ENCODE data around the gene MSX2.

DNA sequence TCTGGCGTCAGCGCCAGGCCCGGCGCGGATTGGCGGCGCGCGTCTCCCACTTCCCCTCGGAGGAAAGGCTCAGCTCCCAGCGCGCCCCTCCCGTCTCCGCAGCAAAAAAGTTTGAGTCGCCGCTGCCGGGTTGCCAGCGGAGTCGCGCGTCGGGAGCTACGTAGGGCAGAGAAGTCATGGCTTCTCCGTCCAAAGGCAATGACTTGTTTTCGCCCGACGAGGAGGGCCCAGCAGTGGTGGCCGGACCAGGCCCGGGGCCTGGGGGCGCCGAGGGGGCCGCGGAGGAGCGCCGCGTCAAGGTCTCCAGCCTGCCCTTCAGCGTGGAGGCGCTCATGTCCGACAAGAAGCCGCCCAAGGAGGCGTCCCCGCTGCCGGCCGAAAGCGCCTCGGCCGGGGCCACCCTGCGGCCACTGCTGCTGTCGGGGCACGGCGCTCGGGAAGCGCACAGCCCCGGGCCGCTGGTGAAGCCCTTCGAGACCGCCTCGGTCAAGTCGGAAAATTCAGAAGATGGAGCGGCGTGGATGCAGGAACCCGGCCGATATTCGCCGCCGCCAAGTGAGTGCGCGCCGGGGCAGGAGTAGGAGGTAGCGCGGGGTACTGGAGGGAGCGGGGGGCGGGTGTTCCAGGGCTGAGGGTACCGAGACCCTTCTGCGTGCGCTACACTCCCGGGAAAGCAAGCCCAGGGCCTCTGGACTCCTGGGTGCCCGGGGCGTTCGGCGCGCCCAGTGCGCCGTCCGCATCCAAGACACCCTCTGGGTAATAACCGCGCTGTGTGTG lies at the start of gene MSX2:
- TF ChIP-seq, protein P1, sequence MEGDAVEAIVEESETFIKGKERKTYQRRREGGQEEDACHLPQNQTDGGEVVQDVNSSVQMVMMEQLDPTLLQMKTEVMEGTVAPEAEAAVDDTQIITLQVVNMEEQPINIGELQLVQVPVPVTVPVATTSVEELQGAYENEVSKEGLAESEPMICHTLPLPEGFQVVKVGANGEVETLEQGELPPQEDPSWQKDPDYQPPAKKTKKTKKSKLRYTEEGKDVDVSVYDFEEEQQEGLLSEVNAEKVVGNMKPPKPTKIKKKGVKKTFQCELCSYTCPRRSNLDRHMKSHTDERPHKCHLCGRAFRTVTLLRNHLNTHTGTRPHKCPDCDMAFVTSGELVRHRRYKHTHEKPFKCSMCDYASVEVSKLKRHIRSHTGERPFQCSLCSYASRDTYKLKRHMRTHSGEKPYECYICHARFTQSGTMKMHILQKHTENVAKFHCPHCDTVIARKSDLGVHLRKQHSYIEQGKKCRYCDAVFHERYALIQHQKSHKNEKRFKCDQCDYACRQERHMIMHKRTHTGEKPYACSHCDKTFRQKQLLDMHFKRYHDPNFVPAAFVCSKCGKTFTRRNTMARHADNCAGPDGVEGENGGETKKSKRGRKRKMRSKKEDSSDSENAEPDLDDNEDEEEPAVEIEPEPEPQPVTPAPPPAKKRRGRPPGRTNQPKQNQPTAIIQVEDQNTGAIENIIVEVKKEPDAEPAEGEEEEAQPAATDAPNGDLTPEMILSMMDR (IDR thresholded peaks at IDR 0.05): no peak
- TF ChIP-seq CHD2 (IDR thresholded peaks at IDR 0.05; ENCODE audit: low read length, partially characterized antibody) (no peak), TAF1 (IDR thresholded peaks at IDR 0.05; ENCODE audit: borderline replicate concordance, low read depth, low read length) (peak; percentile 40; the same call in 1 of the 2 replicates), MXI1 (IDR thresholded peaks at IDR 0.05; ENCODE audit: low read depth, low read length) (peak; percentile 18), RXRA (IDR thresholded peaks at IDR 0.05; ENCODE audit: borderline replicate concordance, low read depth) (no peak), EZH2phosphoT487 (IDR thresholded peaks at IDR 0.05; ENCODE audit: borderline replicate concordance, low read depth) (no peak)
- TF ChIP-seq, protein P2, sequence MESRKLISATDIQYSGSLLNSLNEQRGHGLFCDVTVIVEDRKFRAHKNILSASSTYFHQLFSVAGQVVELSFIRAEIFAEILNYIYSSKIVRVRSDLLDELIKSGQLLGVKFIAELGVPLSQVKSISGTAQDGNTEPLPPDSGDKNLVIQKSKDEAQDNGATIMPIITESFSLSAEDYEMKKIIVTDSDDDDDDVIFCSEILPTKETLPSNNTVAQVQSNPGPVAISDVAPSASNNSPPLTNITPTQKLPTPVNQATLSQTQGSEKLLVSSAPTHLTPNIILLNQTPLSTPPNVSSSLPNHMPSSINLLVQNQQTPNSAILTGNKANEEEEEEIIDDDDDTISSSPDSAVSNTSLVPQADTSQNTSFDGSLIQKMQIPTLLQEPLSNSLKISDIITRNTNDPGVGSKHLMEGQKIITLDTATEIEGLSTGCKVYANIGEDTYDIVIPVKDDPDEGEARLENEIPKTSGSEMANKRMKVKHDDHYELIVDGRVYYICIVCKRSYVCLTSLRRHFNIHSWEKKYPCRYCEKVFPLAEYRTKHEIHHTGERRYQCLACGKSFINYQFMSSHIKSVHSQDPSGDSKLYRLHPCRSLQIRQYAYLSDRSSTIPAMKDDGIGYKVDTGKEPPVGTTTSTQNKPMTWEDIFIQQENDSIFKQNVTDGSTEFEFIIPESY (IDR thresholded peaks at IDR 0.05; ENCODE audit: borderline replicate concordance, low read depth): no peak

Measured in SK-N-SH (cell line).